H54 (cell line): ENCODE measurements around the gene U2SURP.
"Not testable (repeated sequence)": the region's sequence is repeated elsewhere in the genome, so short reads cannot be mapped to it uniquely, and the experiment has no call there.

Experiments
- DNase-seq: peaks from one replicate; pipeline ENCODE4 v3.0.0; 2011; ENCODE audit warnings: low spot score, mixed read lengths; ENCODE audit not compliant: insufficient read length
- FAIRE-seq: peaks from 3 replicates; lab custom pipeline; 2011; peaks lifted over from hg19 to GRCh38; lab: Jason Lieb, UNC
- POLR2A ChIP-seq: IDR thresholded peaks from 2 replicates; pipeline ENCODE4 v1.6.1; 2011; ENCODE audit warnings: low read depth, mild to moderate bottlenecking, low read length

Gene U2SURP

GRCh38 chr3:143060906-143061305, 59.5 kb downstream of the U2SURP start:
- no peak for TF ChIP-seq POLR2A
- FAIRE-seq: no peak
- DNase-seq: no peak

- TF ChIP-seq POLR2A: no peak
- peak; percentile 60 for FAIRE-seq
Measured at GRCh38 chr3:143063018-143063417, 61.6 kb downstream of the U2SURP start.

DNA sequence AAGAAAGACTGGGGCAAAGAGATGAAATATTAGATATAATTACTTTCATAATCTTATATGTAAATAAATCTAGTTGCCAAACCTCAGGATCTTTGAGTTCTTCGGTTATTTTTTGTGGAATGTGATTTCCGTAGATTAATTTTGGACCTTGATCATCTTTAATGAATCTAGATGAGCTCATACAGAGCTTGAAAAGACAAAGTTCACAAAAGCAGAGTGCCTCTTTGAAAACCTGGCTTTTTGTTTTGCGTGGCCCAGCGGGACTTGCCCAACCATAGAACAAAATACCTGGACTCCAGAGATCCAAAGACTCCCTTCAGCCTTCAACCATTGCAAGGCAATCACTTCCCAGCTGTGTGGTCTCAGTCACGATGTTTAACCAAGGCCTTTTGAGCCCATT, 63.4 kb downstream of the U2SURP start:
- FAIRE-seq (no peak), DNase-seq (no peak)
- no peak for TF ChIP-seq POLR2A

More at GRCh38 chr3:143063018-143063417, 61.6 kb downstream of the U2SURP start:
- no peak for DNase-seq

DNA sequence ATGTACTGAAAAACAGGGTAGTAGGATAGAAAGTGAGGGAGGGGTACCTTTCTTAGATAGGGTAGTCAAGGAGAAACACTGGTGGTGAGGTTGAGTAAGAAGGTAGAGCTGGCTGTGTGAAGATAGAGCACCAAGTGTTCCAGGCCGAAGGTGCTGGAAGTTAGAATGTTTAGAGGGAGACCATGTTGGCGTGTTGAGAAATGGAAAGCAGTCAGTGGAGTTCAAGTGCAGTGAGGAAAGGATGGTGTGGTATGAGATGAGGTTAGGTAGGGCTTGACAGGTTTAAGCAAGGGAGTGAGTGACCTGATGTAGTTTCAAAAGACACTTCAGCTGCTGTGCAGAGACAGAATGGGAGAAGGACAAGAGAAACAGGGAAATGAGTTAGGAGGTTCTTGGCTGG, 64.0 kb downstream of the U2SURP start:
- DNase-seq: no peak
- TF ChIP-seq POLR2A: no peak
- no peak for FAIRE-seq

GRCh38 chr3:143066033-143066432, 64.7 kb downstream of the U2SURP start:
- no peak for DNase-seq
- no peak for FAIRE-seq
- TF ChIP-seq POLR2A: no peak

GRCh38 chr3:143067201-143067600, 65.8 kb downstream of the U2SURP start:
- FAIRE-seq (no peak), DNase-seq (no peak)
- TF ChIP-seq POLR2A: no peak

DNA sequence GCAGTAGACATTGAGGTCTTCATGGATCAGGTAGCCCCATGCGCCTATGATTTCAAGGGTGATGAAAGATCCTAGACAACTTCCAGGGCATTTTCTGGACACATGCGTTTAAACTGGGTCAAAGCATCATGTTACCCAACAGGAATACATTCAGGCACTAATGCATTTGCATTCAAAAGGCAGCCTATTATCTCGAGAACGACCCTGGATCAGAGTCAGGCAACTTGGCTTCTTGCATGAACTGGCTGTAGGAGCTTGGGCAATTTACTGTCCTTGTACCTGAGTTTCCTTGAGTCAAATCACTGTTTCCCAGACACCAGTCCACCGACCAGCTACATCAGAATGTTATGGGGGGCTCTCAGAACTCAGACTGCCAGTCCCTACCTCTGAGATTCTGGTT, 66.7 kb downstream of the U2SURP start:
- DNase-seq (no peak), FAIRE-seq (no peak)
- no peak for TF ChIP-seq POLR2A

- TF ChIP-seq POLR2A: no peak
- DNase-seq: no peak
- FAIRE-seq: no peak
Measured at GRCh38 chr3:143070977-143071551, 69.7 kb downstream of the U2SURP start.

DNA sequence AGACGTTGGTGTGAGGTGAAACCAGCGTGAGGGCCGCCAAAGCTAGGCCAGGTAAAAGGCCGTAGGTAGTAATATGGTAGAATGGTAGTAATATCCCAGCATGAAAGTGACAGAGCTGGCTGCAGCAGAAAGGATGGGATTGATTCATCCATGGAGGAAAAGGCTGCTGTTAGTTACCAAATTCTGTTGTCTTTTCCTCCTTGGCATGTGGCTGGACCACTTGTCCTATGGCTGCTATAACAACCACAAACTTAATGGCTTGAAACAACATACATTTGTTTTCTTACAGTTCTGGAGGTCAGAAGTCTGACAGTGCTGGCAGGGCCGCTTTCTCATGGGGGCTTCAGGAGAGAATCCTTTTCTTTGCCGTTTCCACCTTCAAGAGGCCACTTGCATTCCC, 70.4 kb downstream of the U2SURP start:
- DNase-seq (no peak), FAIRE-seq (no peak)
- no peak for TF ChIP-seq POLR2A

DNA sequence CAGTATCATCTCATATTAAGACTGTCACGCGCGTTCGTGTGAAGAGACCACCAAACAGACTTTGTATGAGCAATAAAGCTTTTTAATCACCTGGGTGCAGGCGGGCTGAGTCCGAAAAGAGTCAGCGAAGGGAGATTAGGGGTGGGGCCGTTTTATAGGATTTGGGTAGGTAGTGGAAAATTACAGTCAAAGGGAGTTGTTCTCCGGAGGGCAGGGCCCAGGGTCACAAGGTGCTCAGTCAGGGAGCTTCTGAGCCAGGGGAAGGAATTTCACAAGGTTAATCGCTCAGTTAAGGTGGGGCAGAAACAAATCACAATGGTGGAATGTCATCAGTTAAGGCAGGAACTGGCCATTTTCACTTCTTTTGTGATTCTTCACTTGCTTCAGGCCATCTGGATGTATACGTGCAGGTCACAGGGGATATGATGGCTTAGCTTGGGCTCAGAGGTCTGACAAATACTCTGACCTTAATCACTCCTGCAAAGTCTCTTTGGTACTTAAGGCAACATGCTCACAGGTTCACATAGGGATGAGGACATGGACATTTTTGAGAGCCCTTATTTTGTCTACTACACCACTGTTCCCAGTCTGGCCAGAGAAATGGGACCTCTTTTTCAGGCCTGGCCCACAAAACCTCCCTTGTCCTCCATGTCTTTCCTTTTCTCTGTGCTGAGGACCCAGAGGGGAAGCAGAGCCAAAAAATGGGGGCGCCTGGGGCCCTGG, 71.1 kb downstream of the U2SURP start:
- FAIRE-seq, DNase-seq: not testable (repeated sequence)

- DNase-seq, FAIRE-seq: not testable (repeated sequence)
Measured at GRCh38 chr3:143073541-143073940, 72.2 kb downstream of the U2SURP start.

DNA sequence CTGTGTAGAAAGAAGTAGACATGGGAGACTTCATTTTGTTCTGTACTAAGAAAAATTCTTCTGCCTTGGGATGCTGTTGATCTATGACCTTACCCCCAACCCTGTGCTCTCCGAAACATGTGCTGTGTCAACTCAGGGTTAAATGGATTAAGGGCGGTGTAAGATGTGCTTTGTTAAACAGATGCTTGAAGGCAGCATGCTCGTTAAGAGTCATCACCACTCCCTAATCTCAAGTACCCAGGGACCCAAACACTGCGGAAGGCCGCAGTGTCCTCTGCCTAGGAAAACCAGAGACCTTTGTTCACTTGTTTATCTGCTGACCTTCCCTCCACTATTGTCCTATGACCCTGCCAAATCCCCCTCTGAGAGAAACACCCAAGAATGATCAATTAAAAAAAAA, 72.6 kb downstream of the U2SURP start:
- not testable (repeated sequence) for DNase-seq, FAIRE-seq

DNA sequence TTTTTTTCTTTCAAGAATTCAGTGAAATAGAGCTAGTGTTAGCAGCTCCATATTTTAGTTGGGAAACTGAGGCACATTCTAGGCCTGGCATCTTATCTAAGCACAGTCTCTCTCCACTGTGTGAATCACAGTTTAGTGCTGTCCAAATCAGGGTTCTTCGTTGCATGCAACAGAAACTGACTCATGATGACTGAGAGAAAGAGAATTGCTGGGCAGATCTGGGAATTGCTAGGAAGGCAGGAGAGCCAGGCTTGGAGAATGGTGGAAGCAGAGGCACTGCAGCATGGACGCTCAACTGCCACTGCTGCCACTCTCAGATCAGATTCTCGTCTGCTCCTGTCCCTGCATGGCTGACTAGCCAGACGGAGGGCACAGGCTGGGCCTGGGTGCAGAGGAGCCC, 77.5 kb downstream of the U2SURP start:
- FAIRE-seq (no peak), DNase-seq (peak; percentile 40)
- no peak for TF ChIP-seq POLR2A

DNA sequence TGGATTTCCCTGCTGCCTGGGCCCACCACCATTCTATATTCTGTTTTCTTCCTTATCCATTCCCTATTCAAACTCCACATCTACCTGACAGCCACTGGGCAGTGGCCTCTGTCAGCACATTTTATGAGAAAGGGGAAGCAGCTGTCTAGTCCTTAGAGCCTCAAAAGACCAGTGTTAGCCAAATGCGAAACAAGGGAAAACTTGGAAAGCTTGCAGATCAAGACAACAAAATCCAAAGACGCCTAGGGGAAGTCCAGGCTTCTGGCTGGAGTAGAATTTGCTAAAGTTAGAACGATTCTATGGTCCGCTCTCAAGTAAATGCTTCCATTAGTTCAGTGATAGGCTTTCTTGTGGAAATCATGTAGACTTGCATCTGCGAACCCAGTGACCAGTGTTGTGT, 78.8 kb downstream of the U2SURP start:
- no peak for TF ChIP-seq POLR2A
- FAIRE-seq (no peak), DNase-seq (no peak)

- FAIRE-seq (no peak), DNase-seq (no peak)
- TF ChIP-seq POLR2A: no peak
Measured at GRCh38 chr3:143081365-143081764, 80.0 kb downstream of the U2SURP start.
